Panc1 (cell line): ENCODE results near the gene YIF1A. TPM values are rescaled to one million over a fixed set of nuclear protein-coding genes. Genes with fewer than 3 reads are reported as not detected.

Experiments used
- ATAC-seq: fragments of 200-7000 bp; cut with Tn5 transposase; 2 replicates; pipeline ENCODE4 v1.9.1; 2020; ENCODE audit warnings: mild to moderate bottlenecking, moderate library complexity
- BruUV-seq: library from RNA; stranded (reverse); fragments of 400-500 nt; replicated peaks from 2 replicates; lab custom pipeline; 2021; lab: Mats Ljungman, UMichigan
- CTCF ChIA-PET: fragments of 300-600 bp; sonication (Branson Sonifier 250); formaldehyde crosslinking; loops from one replicate; lab custom pipeline; 2022; ENCODE audit warnings: antibody characterized with exemption; lab: Charles Lee
- POLR2A ChIA-PET: fragments of 300-600 bp; sonication (Branson Sonifier 250); formaldehyde crosslinking; loops from one replicate; lab custom pipeline; 2022; ENCODE audit warnings: antibody characterized with exemption; lab: Charles Lee
- DNase-seq: peaks from one replicate; pipeline ENCODE4 v3.0.0-alpha.2; 2010; ENCODE audit warnings: low read depth, low spot score
- H3K27ac ChIP-seq: 2 replicates; pipeline ENCODE4 v1.5.1; 2011; ENCODE audit warnings: mild to moderate bottlenecking, low read length, inconsistent platforms
- H3K27me3 ChIP-seq: fragments of 200-500 bp; sonication (Bioruptor generic); 2 replicates; pipeline ENCODE4 v1.6.0; 2014; ENCODE audit warnings: low read length, inconsistent platforms; ENCODE audit not compliant: control insufficient read depth, insufficient read depth
- H3K36me3 ChIP-seq: fragments of 200-500 bp; sonication (Bioruptor generic); 2 replicates; pipeline ENCODE4 v1.5.1; 2014; ENCODE audit warnings: inconsistent platforms, mild to moderate bottlenecking, low read length, moderate library complexity; ENCODE audit not compliant: control insufficient read depth, insufficient read depth
- H3K4me1 ChIP-seq: 2 replicates; pipeline ENCODE4 v1.5.1; 2011; ENCODE audit warnings: inconsistent platforms, mild to moderate bottlenecking, low read length, moderate library complexity; ENCODE audit not compliant: control insufficient read depth, insufficient read depth
- H3K4me3 ChIP-seq, 2 experiments: 2 replicates each; pipeline ENCODE4 v1.5.1; 2011 to 2012; ENCODE audit warnings: low read depth in 2 of 2, low read length in 2 of 2, mild to moderate bottlenecking in 2 of 2, inconsistent platforms in 1 of 2, moderate library complexity in 1 of 2
- H3K9me3 ChIP-seq: fragments of 200-500 bp; sonication (Bioruptor generic); 2 replicates; pipeline ENCODE4 v1.5.1; 2014; ENCODE audit warnings: low read depth, mild to moderate bottlenecking, inconsistent platforms, low read length, moderate library complexity; ENCODE audit not compliant: control insufficient read depth, insufficient read depth
- POLR2AphosphoS5 ChIP-seq: IDR thresholded peaks from 2 replicates; pipeline ENCODE4 v1.6.1; 2012; ENCODE audit warnings: mild to moderate bottlenecking, low read depth, low read length, moderate library complexity
- SIN3A ChIP-seq: IDR thresholded peaks from 2 replicates; pipeline ENCODE4 v1.6.1; 2012; ENCODE audit warnings: low read depth, mild to moderate bottlenecking, low read length, moderate library complexity, borderline replicate concordance; ENCODE audit not compliant: insufficient read depth
- TCF7L2 ChIP-seq: IDR thresholded peaks from 2 replicates; pipeline ENCODE4 v1.6.1; 2011; ENCODE audit warnings: mild to moderate bottlenecking, low read depth, low read length, inconsistent platforms
- in situ Hi-C: cut with HindIII; loops from 2 replicates; pipeline ENCODE4 v1.10.0; 2016; ENCODE audit warnings: low sequenced_read_pairs, low pct_unique_long_range_greater_than_20kb
- intact Hi-C: fragments of 100-400 bp; cut with micrococcal nuclease; formaldehyde crosslinking; loops from one replicate; pipeline ENCODE4 v1.10.0; 2022; ENCODE audit not compliant: unreplicated experiment
- total RNA-seq: library from RNA; stranded (reverse); gene quantifications from one replicate; pipeline ENCODE4 v1.2.1, GENCODE V29; 2021; ENCODE audit not compliant: unreplicated experiment
- TF ChIP-seq, protein P1 (sequence below): fragments of 450-650 bp; IDR thresholded peaks from 2 replicates; pipeline ENCODE4 v1.5.1; 2017; ENCODE audit warnings: mild to moderate bottlenecking
- TF ChIP-seq, protein P2 (sequence below), 2 experiments: IDR thresholded peaks; 2 replicates each; pipeline ENCODE4 v1.6.1; 2011 to 2012; ENCODE audit warnings: low read depth in 2 of 2, control low read depth in 1 of 2, low read length in 1 of 2, mild to moderate bottlenecking in 1 of 2, moderate library complexity in 1 of 2; ENCODE audit not compliant: insufficient read depth in 1 of 2

YIF1A gene
- total RNA-seq, 1 experiment from 2014 or later, result 196 TPM

DNA sequence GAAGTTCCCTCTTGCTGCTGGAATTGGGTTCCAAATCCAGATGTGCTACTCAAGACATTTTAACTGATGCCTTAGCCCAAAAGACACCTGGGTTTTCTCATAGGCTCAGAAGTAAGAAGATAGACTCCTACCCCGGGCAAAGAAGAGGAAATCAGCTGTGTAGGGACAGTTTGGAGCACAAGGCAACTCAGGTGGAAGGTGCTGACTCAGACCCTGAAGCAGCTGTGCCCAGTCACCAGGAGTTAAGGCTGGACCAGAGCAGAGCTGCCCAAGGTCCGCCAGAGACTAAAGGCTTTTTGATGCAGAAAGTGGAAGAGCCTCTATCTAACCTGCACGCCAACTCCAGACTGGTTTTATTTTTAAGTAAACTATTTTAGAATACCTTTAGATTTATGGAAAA is 41.1 kb downstream of the YIF1A start:
- Histone ChIP-seq H3K27me3 (no peaks in the 10 kb centered on the region), H3K36me3 (no peaks in the 10 kb centered on the region), H3K27ac (no peak overlapping the region), H3K9me3 (no peaks in the 10 kb centered on the region), H3K4me3 (no peak overlapping the region), H3K4me1 (no peaks in the 10 kb centered on the region)
- TF ChIP-seq SIN3A, result no peak
- TF ChIP-seq POLR2AphosphoS5, result no peak
- TF ChIP-seq TCF7L2, result no peak
- TF ChIP-seq, protein P1, sequence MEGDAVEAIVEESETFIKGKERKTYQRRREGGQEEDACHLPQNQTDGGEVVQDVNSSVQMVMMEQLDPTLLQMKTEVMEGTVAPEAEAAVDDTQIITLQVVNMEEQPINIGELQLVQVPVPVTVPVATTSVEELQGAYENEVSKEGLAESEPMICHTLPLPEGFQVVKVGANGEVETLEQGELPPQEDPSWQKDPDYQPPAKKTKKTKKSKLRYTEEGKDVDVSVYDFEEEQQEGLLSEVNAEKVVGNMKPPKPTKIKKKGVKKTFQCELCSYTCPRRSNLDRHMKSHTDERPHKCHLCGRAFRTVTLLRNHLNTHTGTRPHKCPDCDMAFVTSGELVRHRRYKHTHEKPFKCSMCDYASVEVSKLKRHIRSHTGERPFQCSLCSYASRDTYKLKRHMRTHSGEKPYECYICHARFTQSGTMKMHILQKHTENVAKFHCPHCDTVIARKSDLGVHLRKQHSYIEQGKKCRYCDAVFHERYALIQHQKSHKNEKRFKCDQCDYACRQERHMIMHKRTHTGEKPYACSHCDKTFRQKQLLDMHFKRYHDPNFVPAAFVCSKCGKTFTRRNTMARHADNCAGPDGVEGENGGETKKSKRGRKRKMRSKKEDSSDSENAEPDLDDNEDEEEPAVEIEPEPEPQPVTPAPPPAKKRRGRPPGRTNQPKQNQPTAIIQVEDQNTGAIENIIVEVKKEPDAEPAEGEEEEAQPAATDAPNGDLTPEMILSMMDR, result no peak
- TF ChIP-seq, protein P2, sequence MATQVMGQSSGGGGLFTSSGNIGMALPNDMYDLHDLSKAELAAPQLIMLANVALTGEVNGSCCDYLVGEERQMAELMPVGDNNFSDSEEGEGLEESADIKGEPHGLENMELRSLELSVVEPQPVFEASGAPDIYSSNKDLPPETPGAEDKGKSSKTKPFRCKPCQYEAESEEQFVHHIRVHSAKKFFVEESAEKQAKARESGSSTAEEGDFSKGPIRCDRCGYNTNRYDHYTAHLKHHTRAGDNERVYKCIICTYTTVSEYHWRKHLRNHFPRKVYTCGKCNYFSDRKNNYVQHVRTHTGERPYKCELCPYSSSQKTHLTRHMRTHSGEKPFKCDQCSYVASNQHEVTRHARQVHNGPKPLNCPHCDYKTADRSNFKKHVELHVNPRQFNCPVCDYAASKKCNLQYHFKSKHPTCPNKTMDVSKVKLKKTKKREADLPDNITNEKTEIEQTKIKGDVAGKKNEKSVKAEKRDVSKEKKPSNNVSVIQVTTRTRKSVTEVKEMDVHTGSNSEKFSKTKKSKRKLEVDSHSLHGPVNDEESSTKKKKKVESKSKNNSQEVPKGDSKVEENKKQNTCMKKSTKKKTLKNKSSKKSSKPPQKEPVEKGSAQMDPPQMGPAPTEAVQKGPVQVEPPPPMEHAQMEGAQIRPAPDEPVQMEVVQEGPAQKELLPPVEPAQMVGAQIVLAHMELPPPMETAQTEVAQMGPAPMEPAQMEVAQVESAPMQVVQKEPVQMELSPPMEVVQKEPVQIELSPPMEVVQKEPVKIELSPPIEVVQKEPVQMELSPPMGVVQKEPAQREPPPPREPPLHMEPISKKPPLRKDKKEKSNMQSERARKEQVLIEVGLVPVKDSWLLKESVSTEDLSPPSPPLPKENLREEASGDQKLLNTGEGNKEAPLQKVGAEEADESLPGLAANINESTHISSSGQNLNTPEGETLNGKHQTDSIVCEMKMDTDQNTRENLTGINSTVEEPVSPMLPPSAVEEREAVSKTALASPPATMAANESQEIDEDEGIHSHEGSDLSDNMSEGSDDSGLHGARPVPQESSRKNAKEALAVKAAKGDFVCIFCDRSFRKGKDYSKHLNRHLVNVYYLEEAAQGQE (IDR thresholded peaks at IDR 0.05; ENCODE audit: insufficient read depth in 1 of 2, low read depth in 2 of 2, low read length in 1 of 2), result no peak
- DNase-seq, result no peak
- BruUV-seq, result no TSS peak
- in situ Hi-C loops, result no loop called here
- no peak for ATAC-seq
- CTCF ChIA-PET, result no interaction called here
- intact Hi-C loops, result no loop called here
- POLR2A ChIA-PET, result interaction anchor here (0.7 kb wide), 2 partner anchors 42 to 89 kb away, joined by 4 to 7 read pairs; no protein-coding TSS in a partner anchor

DNA sequence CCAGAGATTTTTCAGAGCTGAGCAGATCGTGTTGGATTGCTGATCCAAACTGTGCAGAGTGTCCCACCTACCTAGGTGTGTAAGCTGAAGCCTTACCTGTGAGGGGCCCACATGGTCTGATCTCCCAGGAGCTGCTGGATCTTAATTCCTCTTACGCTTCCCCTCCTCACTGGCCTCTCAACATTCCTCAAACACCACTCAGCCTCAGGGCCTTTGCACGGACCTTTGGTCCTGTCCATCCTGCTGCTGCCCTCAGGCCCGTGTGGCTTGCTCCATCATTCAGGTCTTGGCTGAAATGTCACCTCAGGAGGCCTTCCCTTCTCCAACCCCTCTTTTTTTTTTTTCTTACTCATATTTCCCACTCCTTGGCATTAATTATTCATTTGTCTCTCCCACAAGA is 41.6 kb downstream of the YIF1A start:
- intact Hi-C loops (no loop called here), in situ Hi-C loops (no loop called here)
- no peak for TF ChIP-seq SIN3A
- TF ChIP-seq POLR2AphosphoS5, result no peak
- TF ChIP-seq, protein P1, result no peak
- TF ChIP-seq, protein P2 (IDR thresholded peaks at IDR 0.05; ENCODE audit: insufficient read depth in 1 of 2, low read depth in 2 of 2, low read length in 1 of 2), result no peak
- TF ChIP-seq TCF7L2, result no peak
- Histone ChIP-seq H3K27me3 (no peaks in the 10 kb centered on the region), H3K36me3 (no peaks in the 10 kb centered on the region), H3K4me3 (no peak overlapping the region), H3K27ac (no peak overlapping the region), H3K9me3 (no peaks in the 10 kb centered on the region), H3K4me1 (no peaks in the 10 kb centered on the region)
- BruUV-seq, result no TSS peak
- ATAC-seq, result no peak
- no peak for DNase-seq
- POLR2A ChIA-PET, result interaction anchor here (0.7 kb wide), 2 partner anchors 42 to 89 kb away, joined by 4 to 7 read pairs; no protein-coding TSS in a partner anchor
- CTCF ChIA-PET, result no interaction called here
